22Rv1 (cell line): Measurements from ENCODE around the gene HADH.

Experiments
- H3K27ac ChIP-seq: fragments of 450-650 bp; 2 replicates; pipeline ENCODE4 v1.5.1; 2017
- ZFX ChIP-seq: fragments of 450-650 bp; IDR thresholded peaks from 2 replicates; pipeline ENCODE4 v1.6.1; 2017; ENCODE audit warnings: antibody characterized with exemption, borderline replicate concordance
- TF ChIP-seq, protein P1 (sequence below): fragments of 450-650 bp; IDR thresholded peaks from 2 replicates; pipeline ENCODE4 v1.5.1; 2017; ENCODE audit warnings: mild to moderate bottlenecking

HADH gene

DNA sequence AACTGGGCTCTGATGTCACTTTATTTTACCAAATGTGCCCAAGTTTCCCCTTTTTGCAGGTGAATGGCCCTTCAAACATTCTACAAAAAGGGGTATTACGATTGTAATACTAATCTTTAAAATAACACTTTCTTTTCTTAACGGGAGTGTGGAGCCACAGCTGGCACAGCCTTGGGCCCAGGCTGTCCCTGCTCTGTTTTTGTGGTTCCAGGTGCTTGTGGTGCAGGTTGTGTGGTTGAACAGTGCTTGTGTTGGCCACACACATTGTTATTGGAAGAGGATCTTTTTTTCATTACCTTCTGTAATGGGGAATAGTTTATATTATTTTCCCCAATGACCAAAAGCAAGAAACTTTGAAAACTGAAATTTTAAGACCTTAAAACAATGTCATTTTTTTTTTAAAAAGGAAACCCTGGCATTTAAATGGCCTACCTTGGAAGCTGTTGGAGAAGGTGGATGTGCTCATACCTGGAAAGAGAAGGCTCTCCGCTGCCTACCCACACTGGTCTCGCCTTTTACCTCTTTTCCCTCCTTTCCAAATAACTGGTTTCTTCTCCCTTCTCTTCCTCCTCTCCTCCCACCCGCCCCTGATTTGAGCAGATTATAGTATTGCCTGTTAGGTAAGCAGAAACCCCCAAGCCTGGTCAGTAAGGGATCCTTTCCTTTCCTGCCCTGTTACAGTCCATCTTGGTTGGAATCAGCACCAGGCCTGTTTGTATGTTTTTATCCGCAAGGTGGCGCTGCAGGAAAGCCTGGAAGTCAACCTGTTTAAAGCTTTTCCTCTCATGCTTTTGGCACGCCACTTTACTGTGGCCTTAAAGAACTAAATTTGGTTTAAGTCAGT, 28.6 kb downstream of the HADH start:
- H3K27ac ChIP-seq, result no peak overlapping the region
- TF ChIP-seq, protein P1, sequence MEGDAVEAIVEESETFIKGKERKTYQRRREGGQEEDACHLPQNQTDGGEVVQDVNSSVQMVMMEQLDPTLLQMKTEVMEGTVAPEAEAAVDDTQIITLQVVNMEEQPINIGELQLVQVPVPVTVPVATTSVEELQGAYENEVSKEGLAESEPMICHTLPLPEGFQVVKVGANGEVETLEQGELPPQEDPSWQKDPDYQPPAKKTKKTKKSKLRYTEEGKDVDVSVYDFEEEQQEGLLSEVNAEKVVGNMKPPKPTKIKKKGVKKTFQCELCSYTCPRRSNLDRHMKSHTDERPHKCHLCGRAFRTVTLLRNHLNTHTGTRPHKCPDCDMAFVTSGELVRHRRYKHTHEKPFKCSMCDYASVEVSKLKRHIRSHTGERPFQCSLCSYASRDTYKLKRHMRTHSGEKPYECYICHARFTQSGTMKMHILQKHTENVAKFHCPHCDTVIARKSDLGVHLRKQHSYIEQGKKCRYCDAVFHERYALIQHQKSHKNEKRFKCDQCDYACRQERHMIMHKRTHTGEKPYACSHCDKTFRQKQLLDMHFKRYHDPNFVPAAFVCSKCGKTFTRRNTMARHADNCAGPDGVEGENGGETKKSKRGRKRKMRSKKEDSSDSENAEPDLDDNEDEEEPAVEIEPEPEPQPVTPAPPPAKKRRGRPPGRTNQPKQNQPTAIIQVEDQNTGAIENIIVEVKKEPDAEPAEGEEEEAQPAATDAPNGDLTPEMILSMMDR, result peak; percentile 94
- TF ChIP-seq ZFX, result no peak

DNA sequence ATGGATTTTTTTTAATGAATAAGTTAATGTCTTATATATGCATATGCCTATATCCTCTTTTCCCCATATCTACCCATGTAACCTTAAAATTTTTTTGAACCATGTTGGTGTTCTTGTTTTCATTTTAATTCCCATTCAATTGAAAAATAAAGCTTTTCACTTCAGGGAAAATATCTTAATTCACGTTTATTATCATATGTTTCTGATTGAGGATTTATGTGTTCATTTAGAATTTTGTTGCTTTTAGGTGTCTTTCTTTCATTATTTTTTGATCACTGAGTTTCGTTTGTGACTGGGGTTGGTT, 29.1 kb downstream of the HADH start:
- TF ChIP-seq ZFX, result no peak
- TF ChIP-seq, protein P1, result peak; percentile 53
- H3K27ac ChIP-seq, result no peak overlapping the region

DNA sequence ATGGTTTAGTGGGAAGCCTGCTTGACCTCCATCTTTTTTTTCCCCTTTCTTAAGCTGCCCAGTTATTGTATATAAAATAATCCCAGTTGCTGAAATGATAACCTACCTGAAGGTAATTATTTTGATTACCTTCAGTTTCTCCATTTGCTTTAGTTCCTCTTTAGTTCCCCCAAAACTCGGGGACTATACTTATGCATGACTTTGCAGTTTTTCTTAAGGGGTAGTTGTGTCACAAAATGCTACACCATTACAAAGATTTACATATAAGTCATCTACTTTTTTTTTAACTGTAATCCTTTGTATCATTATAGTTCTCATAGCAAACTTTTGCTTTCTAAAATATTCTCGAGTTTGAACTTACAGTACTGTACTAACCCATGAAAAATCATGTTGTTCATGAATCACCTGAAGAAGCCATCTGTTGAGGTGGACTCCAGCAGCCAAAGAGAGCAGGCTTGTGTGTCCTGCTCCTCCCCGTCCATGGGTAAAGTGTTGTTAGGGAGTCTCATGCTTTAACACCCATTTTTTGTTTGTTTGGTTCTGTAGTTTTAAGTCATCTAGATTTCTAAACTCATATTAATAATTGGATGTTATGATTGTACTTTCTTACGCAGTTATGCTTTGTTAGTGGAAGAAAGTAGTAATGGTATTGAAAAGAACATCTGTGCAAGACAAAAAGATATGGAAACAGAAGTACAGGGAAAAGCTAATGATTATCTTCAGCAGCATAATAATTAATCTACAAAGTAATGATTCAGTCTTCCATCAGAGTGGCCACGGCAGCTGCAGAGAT, 34.6 kb downstream of the HADH start:
- TF ChIP-seq, protein P1, result no peak
- no peak for TF ChIP-seq ZFX
- no peak overlapping the region for H3K27ac ChIP-seq

DNA sequence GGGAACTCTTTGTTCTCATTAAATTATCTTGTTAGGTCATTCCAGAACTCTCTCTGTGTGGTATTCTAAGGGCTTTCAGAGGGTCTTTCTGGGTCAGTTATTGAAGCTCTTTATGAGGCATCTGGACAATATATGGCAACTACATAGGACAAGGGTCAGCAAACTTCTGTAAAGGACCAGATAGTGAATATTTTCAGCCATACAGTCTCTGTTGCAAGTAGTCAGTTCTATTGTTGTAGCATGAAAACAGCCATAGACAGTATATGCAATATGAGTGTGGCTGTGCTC, 35.1 kb downstream of the HADH start:
- no peak overlapping the region for H3K27ac ChIP-seq

DNA sequence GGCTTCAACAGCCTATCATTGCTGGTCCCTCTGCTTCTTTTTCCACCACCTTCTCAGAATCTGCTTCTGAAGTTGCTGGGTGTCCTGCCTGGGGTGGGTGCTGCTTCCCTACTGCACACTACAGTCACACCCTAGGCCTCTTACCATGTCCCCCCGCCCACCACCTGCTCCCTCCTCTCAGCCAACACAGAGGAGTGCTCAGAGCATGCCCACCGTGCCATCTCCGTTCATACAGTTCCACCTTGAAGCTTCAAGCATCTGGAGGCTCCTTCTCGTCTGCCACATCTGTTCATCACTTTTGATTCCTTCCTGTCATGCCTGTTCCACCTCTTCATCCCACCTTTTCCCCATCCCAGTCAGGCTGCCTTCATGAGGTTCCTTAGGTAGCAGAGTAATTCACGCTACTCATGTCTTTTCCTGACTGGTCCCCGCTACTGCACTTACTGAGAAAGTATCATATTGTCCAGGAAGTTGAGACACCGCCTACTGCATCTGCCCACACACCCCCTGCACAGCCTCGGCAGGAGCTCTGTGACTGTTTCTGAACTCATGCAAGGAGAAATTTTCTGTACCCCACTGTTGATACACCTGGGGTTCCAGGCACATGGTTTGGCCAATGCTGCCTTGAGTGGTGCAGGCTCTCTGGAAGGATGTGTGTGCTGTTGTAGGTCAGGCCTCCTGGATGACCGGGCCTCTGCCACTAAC, 39.5 kb downstream of the HADH start:
- TF ChIP-seq ZFX, result no peak
- TF ChIP-seq, protein P1, result no peak
- no peak overlapping the region for H3K27ac ChIP-seq

More for the DNA sequence above, 35.1 kb downstream of the HADH start:
- TF ChIP-seq, protein P1, result no peak
- no peak for TF ChIP-seq ZFX

DNA sequence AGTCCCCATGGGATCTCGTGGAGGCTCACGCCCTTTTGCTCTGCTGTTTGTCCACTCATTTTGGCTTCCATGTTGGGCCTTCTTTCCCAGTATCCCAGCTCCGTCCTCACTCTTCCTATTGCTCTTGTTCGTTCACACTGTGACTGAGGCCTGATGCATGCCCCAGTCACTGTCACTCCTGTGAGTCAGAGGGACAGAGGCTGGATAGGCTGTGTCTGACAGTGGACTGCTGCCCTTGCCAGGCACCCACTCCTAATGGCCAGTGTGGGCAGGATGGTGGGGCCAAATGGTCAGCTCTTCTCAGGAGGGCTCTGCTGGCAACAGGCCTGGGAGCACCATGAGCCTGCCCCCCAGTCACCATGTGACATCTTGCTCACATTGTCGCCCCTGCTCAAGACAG, 40.0 kb downstream of the HADH start:
- no peak overlapping the region for H3K27ac ChIP-seq
- TF ChIP-seq, protein P1, result no peak
- TF ChIP-seq ZFX, result no peak
